GM18951 (cell line): ENCODE data around the gene NBEAL1.
"Not testable (repeated sequence)": the region's sequence is repeated elsewhere in the genome, so short reads cannot be mapped to it uniquely, and the experiment has no call there.

ENCODE experiments used
- POLR2A ChIP-seq: IDR thresholded peaks from 4 replicates; pipeline ENCODE4 v1.6.1; 2011; ENCODE audit warnings: mild to moderate bottlenecking; ENCODE audit not compliant: insufficient read length, insufficient read depth; ENCODE audit errors: extremely low read depth
- in situ Hi-C: fragments of 300-500 bp; cut with MboI; formaldehyde crosslinking; loops from one replicate; pipeline ENCODE4 v1.12.0; 2022; ENCODE audit warnings: low sequenced_read_pairs, mixed read lengths, inconsistent platforms; ENCODE audit not compliant: unreplicated experiment

Gene NBEAL1

GRCh38 chr2:203014456-203015199, at the start of gene NBEAL1:
Gene NBEAL1, plus strand, starts transcription at chr2:203014875. Its CDS starts 1,510 bp downstream, at chr2:203016385.
- in situ Hi-C loops, result no loop called here
- peak; percentile 75 for TF ChIP-seq POLR2A

GRCh38 chr2:202965810-202966460, 48.7 kb upstream of the NBEAL1 start:
- no peak for TF ChIP-seq POLR2A
- in situ Hi-C loops, result no loop called here

GRCh38 chr2:202969404-202969803, 45.3 kb upstream of the NBEAL1 start:
- in situ Hi-C loops, result not testable (repeated sequence)

- TF ChIP-seq POLR2A, result no peak
- in situ Hi-C loops, result no loop called here
Observed at GRCh38 chr2:202976809-202977208, 37.9 kb upstream of the NBEAL1 start.

GRCh38 chr2:202982779-202983491, 31.7 kb upstream of the NBEAL1 start:
- no peak for TF ChIP-seq POLR2A
- in situ Hi-C loops, result no loop called here

- no peak for TF ChIP-seq POLR2A
- in situ Hi-C loops, result no loop called here
Observed at GRCh38 chr2:202989749-202990148, 24.9 kb upstream of the NBEAL1 start.

GRCh38 chr2:202990501-202990900, 24.2 kb upstream of the NBEAL1 start:
- TF ChIP-seq POLR2A, result no peak
- in situ Hi-C loops, result no loop called here

- in situ Hi-C loops, result not testable (repeated sequence)
Observed at GRCh38 chr2:202997113-202997512, 17.6 kb upstream of the NBEAL1 start.

GRCh38 chr2:203002054-203002821, 12.4 kb upstream of the NBEAL1 start:
- TF ChIP-seq POLR2A, result no peak
- in situ Hi-C loops, result no loop called here

- in situ Hi-C loops, result no loop called here
- no peak for TF ChIP-seq POLR2A
Observed at GRCh38 chr2:203003716-203004115, 11.0 kb upstream of the NBEAL1 start.

GRCh38 chr2:203016716-203017115, 2.0 kb downstream of the NBEAL1 start:
- in situ Hi-C loops, result no loop called here
- TF ChIP-seq POLR2A, result no peak

- TF ChIP-seq POLR2A, result no peak
- in situ Hi-C loops, result no loop called here
Observed at GRCh38 chr2:203018181-203018580, 3.5 kb downstream of the NBEAL1 start.

GRCh38 chr2:203019142-203019541, 4.5 kb downstream of the NBEAL1 start:
- TF ChIP-seq POLR2A, result no peak
- in situ Hi-C loops, result no loop called here
